Globus pallidus (tissue), 1 donor: ENCODE data around the gene GNA14.
"Not testable (repeated sequence)": the region's sequence is repeated elsewhere in the genome, so short reads cannot be mapped to it uniquely, and the experiment has no call there.

Experiments used
- DNase-seq: peaks from one replicate; pipeline ENCODE4 v3.0.0-alpha.2; 2015; ENCODE audit warnings: low spot score

GNA14 gene

DNA sequence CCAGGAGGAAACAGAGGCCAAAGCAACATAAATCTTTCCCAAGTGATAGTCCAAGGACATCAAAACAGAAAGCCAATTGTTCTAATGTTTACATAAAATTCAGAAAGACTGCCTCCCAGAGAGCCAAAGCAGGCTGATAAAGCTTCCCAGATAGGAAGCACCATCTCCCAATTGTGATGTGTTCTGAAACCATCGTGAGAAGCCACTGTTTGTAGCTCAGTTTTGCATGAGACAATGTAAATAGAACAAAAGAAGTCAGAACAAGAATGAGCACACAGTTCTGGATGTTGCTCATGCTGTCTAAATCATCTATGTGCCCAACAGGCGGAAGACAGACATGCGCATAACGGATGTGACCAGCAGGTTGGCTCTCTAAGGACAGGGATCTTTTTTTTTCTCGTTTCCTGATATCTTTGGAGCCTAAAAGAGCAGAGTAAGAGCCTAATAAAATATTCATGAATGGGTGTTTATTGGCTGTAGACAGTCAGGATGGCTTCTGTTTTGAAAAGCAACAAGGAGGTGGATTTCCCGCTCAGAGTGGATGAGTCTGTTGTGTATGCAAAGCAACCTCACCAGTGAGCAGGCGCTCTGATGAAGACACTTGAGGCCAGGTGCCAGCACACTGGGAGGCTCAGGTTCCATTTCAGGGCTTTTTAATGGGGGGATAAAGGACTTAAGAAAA is 113.6 kb downstream of the GNA14 start:
- DNase-seq, result peak; percentile 91

DNA sequence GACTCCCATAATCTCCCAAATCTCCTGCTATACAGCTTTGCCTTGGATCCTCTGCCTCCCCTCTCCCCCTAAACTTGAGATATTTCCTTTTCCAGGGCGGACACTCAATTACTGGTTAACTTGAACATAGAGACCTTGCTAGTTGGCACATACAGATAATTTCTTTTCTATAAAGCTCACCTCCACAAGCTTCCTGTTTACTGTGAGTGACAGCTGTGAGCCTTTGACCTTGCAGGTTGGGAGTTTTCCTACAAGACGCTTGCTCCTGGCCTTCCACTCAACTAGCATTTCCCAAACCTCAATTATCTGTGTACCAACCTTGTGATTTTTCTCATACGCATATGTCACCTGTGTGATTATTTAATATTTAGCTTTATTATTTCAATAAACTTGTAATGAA is 114.5 kb downstream of the GNA14 start:
- DNase-seq, result no peak

DNA sequence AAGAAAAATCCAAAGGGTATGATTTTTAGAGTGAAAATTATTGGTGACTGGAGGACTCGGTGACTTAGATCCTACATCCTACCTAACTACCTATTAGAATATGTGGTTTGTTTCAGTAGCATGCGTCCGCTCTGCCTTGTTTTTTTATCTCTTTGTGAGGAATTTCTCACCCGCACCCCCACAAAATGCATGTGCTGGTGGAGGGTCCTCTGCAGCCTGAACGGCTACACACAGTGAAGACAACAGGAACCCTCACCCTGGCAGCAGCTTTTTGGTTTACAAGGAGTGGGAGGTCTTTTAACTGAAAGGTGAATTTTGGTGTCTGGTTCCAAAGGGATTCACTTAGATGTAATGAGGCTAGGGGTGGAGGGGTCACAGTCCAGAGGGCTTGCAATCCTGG is 115.5 kb downstream of the GNA14 start:
- no peak for DNase-seq

DNA sequence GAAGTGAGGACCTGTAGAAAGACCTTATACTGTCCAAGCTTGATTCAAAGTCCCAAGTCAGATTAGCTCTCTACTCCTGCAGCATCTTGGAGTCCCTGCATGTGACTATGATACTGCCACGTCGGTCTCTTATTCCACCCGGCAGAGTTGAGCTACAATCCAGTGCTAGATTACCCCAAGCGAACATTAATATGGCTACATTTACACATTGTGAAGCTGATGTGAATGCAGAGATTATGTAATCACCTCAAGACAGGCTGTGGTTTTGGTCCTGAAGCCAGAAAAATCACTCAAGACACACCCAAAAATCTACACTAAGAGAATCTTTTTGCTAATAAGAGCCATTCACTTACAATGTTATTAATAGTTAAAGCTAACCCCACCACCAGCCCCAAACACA is 116.7 kb downstream of the GNA14 start:
- no peak for DNase-seq

DNA sequence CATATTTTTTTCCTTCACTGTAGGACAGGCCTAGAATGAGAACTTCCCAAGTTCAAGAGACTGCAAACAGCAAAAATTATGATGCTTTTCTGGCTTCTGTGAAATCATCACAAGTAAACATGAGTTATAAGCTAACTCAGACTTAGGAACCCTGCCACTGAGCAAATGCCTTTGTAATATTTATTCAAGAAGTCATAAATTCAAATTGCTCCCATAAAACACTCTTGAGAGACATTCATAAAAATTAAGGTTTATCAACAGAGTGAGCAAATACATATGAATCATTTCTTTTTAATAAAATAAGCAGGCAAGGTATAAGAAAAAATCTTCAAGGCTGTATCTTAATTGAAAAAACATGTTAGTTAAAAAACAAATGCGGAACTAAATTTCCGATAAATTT is 124.2 kb downstream of the GNA14 start:
- no peak for DNase-seq

DNA sequence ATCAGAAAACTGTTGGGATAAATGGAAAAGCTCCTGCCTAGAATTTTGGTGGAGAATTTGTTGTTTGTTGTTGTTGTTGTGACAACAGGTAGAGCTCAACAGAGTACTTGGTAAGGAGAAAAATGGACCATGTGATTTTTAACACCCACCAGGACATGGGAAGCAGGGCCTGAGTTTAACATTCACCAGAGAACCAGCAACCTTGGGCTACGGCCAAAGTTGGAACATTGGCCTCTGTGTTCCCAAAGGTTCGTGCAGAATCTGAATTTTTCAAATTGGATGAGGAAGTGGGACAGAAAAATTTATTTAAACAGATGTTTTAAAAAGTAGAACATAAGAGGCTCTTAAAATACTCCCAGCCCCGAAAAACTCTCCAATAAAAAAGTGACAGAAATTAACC is 127.0 kb downstream of the GNA14 start:
- peak; percentile 79 for DNase-seq

DNA sequence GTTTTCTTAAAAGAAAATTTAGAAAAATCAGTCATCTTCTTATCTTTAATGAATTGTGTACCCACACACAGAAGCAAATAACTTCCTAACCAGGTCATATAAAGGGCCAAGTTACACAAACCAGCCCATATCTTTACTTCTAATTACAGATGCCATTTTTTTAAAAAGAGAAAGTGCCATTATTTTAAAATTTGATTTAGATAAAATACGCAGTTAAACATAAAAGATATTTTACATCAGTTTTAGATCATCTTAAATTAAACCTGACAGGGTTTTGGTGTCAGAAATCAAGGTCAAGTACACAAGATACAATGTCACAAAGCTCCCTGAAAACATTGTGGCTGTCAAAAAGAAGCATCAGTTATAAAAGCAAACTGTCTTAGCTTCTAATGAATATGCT is 129.4 kb downstream of the GNA14 start:
- no peak for DNase-seq

DNA sequence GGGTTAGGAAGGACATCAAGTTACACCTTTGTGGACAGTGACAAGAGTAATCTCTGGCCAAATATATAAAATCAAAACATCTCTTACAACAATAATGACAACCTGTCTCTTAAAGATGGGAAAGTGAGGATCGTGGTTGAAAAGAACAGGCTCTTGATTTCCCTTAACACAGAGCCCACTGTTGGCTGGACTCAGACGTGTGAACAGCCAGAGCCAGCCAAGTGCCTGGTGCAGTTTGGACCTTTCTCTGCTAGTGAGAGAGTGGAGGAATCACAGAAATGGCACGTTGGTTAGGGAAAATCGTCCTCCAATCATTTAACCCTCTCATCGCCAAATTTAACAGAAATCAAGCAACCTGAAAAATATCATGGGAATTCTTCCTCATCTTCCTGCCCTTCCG is 131.3 kb downstream of the GNA14 start:
- DNase-seq, result no peak

DNA sequence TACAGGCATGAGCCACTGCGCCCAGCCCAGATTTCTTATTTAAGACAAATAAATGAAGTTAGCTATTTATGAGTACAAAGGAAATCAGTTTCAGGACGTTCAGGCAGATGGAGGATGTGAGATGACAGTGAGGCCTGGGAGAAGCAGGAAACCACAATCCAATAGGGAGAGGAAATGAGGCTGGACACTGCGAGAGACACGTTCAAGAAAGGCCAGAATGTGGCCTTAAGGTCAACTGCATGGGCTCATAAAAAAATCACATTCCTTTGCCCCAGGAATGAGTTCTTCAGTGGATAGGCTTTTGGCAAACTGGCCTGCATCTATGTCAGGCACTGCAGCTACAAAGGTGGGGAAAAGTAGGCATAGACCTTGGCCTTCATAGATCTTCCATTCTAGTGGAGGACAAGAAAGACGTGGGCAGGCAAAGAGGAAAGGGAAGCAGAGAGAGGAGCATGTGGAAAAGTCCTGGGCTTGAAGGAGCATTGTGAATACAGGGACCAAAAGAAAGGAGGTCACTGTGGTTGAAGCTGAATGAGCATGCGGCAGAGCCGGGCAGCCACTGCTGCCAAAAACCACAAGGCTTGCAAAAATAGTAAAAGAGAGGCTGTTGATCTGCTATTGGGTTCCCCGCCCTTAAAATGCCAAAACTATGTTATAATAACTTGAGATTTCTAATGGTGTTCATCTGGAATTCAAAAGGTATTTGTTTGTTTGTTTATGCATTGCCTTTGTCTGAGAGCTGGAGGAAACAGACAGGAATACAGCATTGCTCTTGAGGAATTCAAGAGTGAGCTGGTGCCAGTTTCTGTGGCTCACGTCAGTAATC is 133.0 kb downstream of the GNA14 start:
- DNase-seq, result peak; percentile 64

DNA sequence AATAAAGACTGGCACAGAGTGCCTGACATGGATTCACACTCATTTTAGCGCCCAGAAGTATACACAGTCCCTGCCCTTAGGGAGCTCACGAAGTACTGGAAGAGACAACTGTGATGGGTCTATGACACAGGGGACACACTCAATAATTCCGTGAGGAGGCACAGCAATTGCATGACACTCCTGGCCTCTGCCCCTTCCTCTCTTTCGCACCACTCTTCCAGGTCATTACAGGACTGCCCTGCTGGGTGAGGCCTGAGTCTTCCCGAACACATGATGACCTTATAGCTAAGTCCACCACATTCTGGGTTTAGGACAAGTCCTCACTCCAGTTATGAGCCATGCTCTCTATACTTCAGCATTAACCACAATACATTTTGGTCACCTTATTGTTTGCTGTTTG is 134.7 kb downstream of the GNA14 start:
- no peak for DNase-seq

DNA sequence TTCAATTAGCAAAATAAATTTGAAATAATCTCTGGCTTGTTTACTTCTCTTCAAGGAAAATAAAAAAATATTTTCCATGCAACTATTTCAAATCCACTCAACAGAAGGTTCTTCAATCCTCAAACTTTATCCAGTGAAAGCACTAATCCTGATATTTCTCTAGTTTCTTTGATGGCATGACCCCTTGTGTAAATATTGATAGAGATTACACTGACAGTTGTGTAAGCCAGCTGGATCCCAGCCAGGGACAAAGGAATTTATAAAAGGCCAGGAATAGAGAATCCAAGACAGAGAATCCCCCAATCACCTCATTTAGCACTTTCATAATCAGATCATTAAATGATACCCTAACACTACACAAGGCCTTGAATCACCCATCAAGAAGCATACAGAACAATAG is 135.2 kb downstream of the GNA14 start:
- no peak for DNase-seq

DNA sequence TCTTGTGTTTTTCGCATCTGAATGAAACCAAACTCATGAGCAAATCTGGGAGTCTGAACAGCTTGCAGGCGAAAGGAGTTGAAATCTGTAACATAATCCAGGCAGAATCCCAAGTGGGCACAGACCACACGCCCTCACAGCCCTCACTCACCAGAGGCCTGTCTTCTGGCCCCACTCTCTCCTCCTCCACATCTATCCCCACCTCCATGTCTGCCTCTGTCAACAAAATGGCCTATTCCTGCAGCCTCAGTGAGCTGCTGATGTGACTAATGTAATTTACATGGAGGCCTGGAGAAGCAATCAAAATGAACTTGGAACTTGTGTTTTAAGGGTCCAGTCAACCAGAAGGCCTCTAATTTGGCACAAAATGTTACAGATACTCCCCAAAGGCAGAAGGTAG is 136.6 kb downstream of the GNA14 start:
- no peak for DNase-seq

DNA sequence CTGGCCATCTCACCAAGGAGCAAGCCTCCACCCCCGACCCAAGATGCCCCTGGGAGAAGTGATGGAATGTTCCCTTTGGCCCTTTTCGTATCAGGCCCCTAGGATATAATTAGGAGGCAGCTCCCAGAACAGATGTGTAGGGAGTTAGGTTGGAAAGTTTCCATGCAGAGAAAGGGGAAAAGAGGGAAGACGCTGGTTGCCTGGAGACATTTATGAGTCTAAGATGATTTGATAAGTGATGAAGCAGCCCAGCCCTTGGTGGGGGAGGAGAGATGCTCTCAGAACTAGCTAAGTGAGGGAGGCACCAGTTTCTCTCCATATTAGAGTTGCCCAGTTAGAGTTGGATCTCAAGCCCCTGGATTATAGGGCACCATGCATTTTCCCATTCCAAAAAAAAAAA is 137.5 kb downstream of the GNA14 start:
- no peak for DNase-seq

DNA sequence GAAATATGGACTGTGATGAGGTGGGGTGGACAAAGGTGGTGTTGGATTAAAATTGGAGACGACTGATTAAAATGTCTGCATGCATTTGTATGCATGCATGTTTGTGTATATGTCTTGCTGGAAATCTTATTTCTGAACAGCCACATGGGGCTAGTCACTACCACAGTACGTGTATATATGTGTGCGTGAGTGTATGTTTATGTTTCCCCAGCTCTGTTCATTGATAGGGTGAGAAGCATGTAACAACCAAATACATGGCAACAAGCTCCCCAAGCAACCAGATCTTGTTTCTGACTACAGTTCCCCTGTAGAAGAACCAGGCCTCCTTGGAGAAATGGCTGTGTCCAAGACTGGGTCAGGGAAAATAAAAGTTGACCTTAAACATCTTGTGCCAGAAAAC is 139.7 kb downstream of the GNA14 start:
- DNase-seq, result no peak

DNA sequence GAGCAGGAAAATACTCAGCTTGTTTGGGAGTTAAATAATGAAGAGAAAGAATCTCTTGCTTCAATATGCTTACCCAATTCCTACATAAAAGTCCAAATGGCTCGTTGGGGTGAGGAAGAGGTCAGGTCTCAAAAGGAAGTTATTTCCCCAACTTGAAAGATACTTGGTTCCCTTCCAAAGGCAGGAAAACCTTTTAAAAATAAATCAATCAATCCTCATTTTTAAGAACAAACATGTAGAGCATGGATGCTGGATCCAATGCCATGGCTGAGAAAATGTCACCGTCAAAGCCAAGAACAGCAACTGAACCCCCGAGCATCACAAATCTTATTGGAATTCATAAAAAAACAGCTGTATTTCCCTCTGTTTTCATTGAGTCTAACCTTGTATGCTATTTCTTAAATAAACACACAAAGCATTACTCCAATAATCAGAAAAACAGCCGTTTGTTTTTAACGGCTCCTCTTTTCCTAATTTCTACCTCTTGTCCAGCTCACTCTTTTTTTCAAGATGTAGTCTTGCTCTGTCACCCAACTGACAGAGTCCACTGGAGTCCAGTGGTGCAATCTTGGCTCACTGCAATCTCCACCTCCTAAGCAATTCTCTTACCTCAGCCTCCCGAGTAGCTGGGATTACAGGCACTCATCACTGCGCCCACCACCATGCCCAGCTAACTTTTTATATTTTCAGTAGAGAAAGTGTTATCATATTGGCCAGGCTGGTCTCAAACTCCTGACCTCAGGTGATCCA is 140.7 kb downstream of the GNA14 start:
- DNase-seq, result no peak

DNA sequence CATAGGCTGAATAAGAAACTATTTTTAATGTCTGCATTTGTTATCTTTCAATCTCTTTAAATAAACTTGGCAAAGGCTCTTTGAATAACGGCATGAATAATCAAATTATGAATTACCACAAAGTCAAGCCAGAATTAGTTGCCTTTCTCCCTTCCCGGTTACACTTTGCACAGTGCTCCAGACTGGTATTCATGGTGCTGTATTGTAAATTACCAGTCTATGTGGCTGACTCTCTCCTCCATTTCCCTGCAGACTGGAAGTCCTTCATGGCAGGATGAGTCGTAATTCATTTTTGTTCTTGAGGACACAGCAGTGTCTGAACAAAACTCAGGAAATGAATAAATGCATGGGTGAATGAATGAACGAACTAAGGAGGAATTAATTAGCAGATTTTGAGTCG is 142.9 kb downstream of the GNA14 start:
- DNase-seq, result no peak

DNA sequence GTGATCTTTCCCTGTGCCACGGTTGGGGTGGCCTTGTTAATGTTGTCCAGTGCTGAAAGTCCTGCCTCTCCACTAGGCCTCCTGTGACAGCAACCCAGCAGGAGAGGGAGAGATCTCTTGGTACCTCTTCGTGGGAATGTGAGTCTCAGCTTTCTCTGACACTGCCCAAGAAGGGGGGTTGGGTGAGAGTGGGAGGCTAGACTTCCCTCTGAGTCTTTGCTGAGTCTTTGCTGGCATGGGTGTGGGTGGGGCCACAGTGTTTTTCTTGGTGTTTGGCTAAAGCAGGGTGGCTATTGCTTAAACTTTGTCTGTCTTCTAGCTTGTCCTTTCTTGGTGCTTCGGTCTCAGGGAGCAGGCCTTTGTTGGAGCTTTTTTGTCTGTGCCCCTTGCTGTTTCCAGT is 145.6 kb downstream of the GNA14 start:
- no peak for DNase-seq

DNA sequence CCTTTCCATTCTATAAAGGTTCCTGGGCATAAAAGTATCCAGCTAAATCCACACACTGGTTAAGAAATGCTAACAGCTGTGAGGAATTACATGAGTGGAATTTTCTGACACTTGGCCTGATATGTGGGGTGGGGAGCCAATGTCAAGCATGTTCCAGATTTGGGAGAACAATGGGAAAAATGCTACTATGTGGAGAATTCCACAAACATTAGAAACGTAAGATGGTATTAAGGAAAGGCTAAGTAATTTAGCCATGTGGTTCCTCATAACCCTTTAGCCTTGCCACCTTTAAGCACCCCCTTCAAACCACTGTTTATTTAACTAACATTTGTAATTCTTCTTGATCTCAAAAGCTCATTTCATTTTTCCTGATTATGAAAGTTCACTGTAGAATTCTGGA is 149.2 kb downstream of the GNA14 start:
- DNase-seq, result no peak

DNA sequence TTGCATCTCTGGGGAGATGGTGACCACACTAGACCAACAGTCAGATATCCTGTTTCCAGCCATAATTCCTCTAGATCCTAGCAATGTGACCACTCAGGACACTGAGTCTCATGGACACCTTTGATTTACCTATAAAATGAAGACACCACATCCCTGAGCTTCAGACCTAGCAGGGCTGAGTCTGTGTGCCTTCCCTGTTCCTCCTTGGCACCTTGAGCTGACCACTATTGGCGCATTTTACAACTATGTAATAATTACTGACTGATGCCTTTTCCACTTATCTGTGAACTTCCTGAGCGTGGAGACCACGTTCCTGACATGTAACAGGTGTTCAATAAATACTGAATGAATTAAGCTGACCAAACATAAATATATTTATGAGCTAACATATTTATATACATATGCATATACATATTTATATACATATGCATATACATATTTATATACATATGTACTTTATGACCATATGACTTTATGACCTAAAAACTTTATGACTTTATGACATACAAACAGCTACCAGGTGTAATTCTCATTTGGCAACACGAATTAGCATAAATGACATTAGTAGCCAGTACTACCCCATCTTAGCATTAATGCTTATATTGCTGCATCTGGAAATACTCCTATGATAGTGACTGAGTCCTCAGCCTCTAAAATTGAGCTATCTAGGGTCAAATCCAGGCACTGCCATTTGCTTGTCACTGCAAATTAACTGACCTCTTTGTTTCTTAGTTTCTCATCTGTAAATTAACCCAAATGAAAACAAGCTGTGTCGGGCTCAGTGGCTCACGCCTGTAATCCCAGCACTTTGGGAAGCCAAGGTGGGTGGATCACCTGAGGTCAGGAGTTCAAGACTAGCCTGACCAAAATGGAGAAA is 150.6 kb downstream of the GNA14 start:
- DNase-seq, result no peak

DNA sequence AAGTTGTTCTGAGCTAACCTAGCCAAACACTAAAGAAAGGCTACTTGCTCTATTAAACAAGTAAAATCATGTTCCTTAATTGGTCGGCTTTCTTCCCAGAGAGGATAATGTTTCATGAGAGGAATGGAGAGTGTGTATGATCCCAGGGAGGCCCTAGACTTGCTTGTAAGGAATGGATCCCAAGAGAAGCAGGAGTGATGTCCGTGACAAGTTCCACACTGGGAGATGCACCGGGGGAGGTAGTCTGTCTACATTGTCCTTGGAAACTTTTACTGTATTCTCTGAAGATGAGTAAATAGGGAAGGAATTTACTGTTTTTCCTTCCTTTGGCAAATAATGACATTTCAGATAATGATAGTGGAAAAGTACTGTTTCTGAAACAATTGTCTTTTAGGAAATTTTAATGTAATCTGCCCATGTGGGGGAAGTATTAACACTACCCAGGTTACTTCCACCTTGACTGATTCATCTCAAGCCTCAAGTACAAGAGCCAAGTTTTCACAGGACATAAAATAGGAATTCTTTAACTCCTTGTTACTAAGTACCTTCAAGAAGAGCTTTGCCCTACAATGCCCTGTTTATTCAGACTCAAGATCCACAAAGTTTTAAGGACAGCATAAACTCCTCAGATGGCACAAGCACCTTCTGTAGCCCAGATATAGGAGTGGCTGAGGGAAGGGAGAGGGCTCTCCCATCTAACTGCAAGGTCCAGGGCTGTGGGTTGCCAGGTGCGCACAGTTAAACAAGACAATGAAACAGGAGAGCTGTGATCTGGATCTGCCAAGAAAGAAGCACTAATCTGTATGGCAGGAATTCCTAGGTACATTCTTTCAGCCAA is 152.1 kb downstream of the GNA14 start:
- DNase-seq, result peak; percentile 51

DNA sequence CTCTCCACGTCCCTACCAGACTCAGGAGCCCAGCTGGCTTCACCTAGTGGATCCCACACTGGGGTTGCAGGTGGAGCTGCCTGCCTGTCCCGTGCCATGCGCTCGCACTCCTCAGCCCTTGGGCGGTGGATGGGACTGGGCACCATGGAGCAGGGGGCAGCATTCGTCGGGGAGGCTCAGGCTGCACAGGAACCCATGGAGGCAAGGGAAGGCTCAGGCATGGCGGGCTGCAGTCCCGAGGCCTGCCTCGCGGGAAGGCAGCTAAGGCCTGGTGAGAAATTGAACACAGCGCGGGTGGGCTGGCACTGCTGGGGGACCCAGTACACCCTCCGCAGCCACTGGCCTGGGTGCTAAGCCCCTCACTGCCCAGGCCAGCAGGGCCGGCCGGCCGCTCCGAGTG is 157.8 kb downstream of the GNA14 start:
- DNase-seq, result not testable (repeated sequence)
